WTC11 (cell line): Measurements from ENCODE around the gene LCMT2. TPM values are rescaled to one million over a fixed set of nuclear protein-coding genes. Genes with fewer than 3 reads are reported as not detected.

Experiments used
- ATAC-seq: fragments of 200-7000 bp; cut with Tn5 transposase; 2 replicates; pipeline ENCODE4 v1.10.0; 2021; ENCODE audit warnings: mild to moderate bottlenecking, moderate library complexity
- CTCF ChIA-PET: fragments of 300-600 bp; sonication (Branson Sonifier 250); formaldehyde crosslinking; loops from one replicate; lab custom pipeline; 2021; ENCODE audit warnings: antibody characterized with exemption; lab: Charles Lee
- POLR2A ChIA-PET: fragments of 350-600 bp; sonication (Branson Sonifier 250); formaldehyde crosslinking; loops from one replicate; lab custom pipeline; 2021; ENCODE audit warnings: antibody characterized with exemption; lab: Charles Lee
- DNase-seq: peaks from one replicate; pipeline ENCODE4 v3.0.0; 2021; ENCODE audit warnings: low spot score
- H3K27ac Mint-ChIP-seq: 2 replicates; pipeline ENCODE4 v1.8.0; 2021; ENCODE audit warnings: mixed read lengths
- H3K27me3 Mint-ChIP-seq: 2 replicates; pipeline ENCODE4 v1.8.0; 2021; ENCODE audit warnings: low read depth, mild to moderate bottlenecking, moderate library complexity, mixed read lengths
- H3K36me3 Mint-ChIP-seq: 2 replicates; pipeline ENCODE4 v1.8.0; 2021; ENCODE audit warnings: mixed read lengths
- H3K4me1 Mint-ChIP-seq: 2 replicates; pipeline ENCODE4 v1.8.0; 2022; ENCODE audit warnings: mixed read lengths
- H3K4me3 Mint-ChIP-seq: 2 replicates; pipeline ENCODE4 v1.8.0; 2021; ENCODE audit warnings: mild to moderate bottlenecking, moderate library complexity, mixed read lengths
- H3K9me3 Mint-ChIP-seq: 2 replicates; pipeline ENCODE4 v1.8.0; 2021; ENCODE audit warnings: mixed read lengths
- ATF1 ChIP-seq: sonication (generic); formaldehyde crosslinking; IDR thresholded peaks from 2 replicates; pipeline ENCODE4 v1.8.1; 2023; ENCODE audit warnings: mild to moderate bottlenecking, moderate library complexity, missing genetic modification reagents
- CTCF ChIP-seq: fragments of 200-600 bp; IDR thresholded peaks from 2 replicates; pipeline ENCODE4 v1.8.0; 2022; ENCODE audit warnings: antibody characterized with exemption
- ERG ChIP-seq: fragments of 250-450 bp; sonication (Bioruptor Pico); IDR thresholded peaks from 2 replicates; pipeline ENCODE4 v1.8.0; 2021; ENCODE audit warnings: mild to moderate bottlenecking
- FOXK1 ChIP-seq: sonication (generic); formaldehyde crosslinking; IDR thresholded peaks from 2 replicates; pipeline ENCODE4 v1.8.0; 2022; ENCODE audit warnings: mild to moderate bottlenecking, moderate library complexity, missing genetic modification reagents
- GTF2I ChIP-seq: fragments of 250-450 bp; sonication (Bioruptor Pico); conservative IDR thresholded peaks from 2 replicates; pipeline ENCODE4 v1.4.0; 2021; ENCODE audit warnings: mild to moderate bottlenecking
- HMGA2 ChIP-seq: fragments of 250-450 bp; sonication (Bioruptor Pico); IDR thresholded peaks from 2 replicates; pipeline ENCODE4 v1.4.0; 2021; ENCODE audit warnings: mild to moderate bottlenecking, moderate library complexity
- MLX ChIP-seq: sonication (generic); formaldehyde crosslinking; IDR thresholded peaks from 2 replicates; pipeline ENCODE4 v1.8.1; 2023; ENCODE audit warnings: mild to moderate bottlenecking, missing genetic modification reagents, moderate library complexity
- MXD4 ChIP-seq: fragments of 250-450 bp; sonication (Bioruptor Pico); IDR thresholded peaks from 2 replicates; pipeline ENCODE4 v1.8.0; 2021; ENCODE audit warnings: mild to moderate bottlenecking, moderate library complexity, borderline replicate concordance
- NFYB ChIP-seq: sonication (generic); formaldehyde crosslinking; conservative IDR thresholded peaks from 2 replicates; pipeline ENCODE4 v1.8.0; 2022; ENCODE audit warnings: low read depth, missing genetic modification reagents
- NR1H2 ChIP-seq: sonication (generic); formaldehyde crosslinking; IDR thresholded peaks from 2 replicates; pipeline ENCODE4 v1.9.0; 2021; ENCODE audit warnings: mild to moderate bottlenecking, moderate library complexity, missing genetic modification reagents
- NR2C2 ChIP-seq: sonication (generic); formaldehyde crosslinking; IDR thresholded peaks from 2 replicates; pipeline ENCODE4 v1.8.0; 2022; ENCODE audit warnings: mild to moderate bottlenecking, missing genetic modification reagents
- NR3C1 ChIP-seq: sonication (generic); formaldehyde crosslinking; conservative IDR thresholded peaks from 2 replicates; pipeline ENCODE4 v1.8.1; 2023; ENCODE audit warnings: low read depth, mild to moderate bottlenecking, missing genetic modification reagents
- PREB ChIP-seq: sonication (generic); formaldehyde crosslinking; IDR thresholded peaks from 2 replicates; pipeline ENCODE4 v1.8.1; 2022; ENCODE audit warnings: mild to moderate bottlenecking, missing genetic modification reagents, moderate library complexity, borderline replicate concordance
- TCF7 ChIP-seq: sonication (generic); formaldehyde crosslinking; IDR thresholded peaks from 2 replicates; pipeline ENCODE4 v1.8.0; 2022; ENCODE audit warnings: mild to moderate bottlenecking, low read depth, missing genetic modification reagents, moderate library complexity
- USF2 ChIP-seq: sonication (generic); formaldehyde crosslinking; IDR thresholded peaks from 2 replicates; pipeline ENCODE4 v1.8.1; 2023; ENCODE audit warnings: mild to moderate bottlenecking, missing genetic modification reagents, moderate library complexity
- ZBTB21 ChIP-seq: sonication (generic); formaldehyde crosslinking; IDR thresholded peaks from 2 replicates; pipeline ENCODE4 v1.8.1; 2023; ENCODE audit warnings: mild to moderate bottlenecking, missing genetic modification reagents, borderline replicate concordance
- ZBTB43 ChIP-seq: sonication (generic); formaldehyde crosslinking; IDR thresholded peaks from 2 replicates; pipeline ENCODE4 v1.8.1; 2023; ENCODE audit warnings: mild to moderate bottlenecking, missing genetic modification reagents
- ZNF232 ChIP-seq: sonication (generic); formaldehyde crosslinking; IDR thresholded peaks from 2 replicates; pipeline ENCODE4 v1.8.0; 2022; ENCODE audit warnings: mild to moderate bottlenecking, missing genetic modification reagents
- ZNF396 ChIP-seq: fragments of 250-450 bp; sonication (Bioruptor Pico); IDR thresholded peaks from 2 replicates; pipeline ENCODE4 v1.8.0; 2021; ENCODE audit warnings: mild to moderate bottlenecking, moderate library complexity, borderline replicate concordance
- ZNF671 ChIP-seq: fragments of 250-450 bp; sonication (Bioruptor Pico); IDR thresholded peaks from 2 replicates; pipeline ENCODE4 v1.8.0; 2021; ENCODE audit warnings: mild to moderate bottlenecking
- ZSCAN18 ChIP-seq: fragments of 250-450 bp; sonication (Bioruptor Pico); IDR thresholded peaks from 2 replicates; pipeline ENCODE4 v2.1.2; 2022; ENCODE audit warnings: mild to moderate bottlenecking, moderate library complexity
- total RNA-seq: library from RNA; stranded (reverse); gene quantifications from 3 replicates; pipeline ENCODE4 v1.2.3, GENCODE V29; 2021

Gene LCMT2
- total RNA-seq, 1 experiment from 2014 or later, result 7.6 TPM

- POLR2A ChIA-PET, result no interaction called here
- Mint-ChIP-seq H3K36me3 (no peaks in the 10 kb centered on the region), H3K27ac (no peak overlapping the region), H3K4me3 (no peak overlapping the region), H3K9me3 (no peaks in the 10 kb centered on the region), H3K4me1 (no peaks in the 10 kb centered on the region), H3K27me3 (no peaks in the 10 kb centered on the region; the same call in none of the 2 replicates)
- no peak for DNase-seq
- TF ChIP-seq PREB (CRISPR knock-in tag), result no peak
- TF ChIP-seq NR2C2 (CRISPR knock-in tag), result no peak
- no peak for TF ChIP-seq MXD4 (CRISPR knock-in tag)
- TF ChIP-seq GTF2I (CRISPR knock-in tag), result no peak
- no peak for TF ChIP-seq FOXK1 (CRISPR knock-in tag)
- no peak for TF ChIP-seq CTCF
- no peak for TF ChIP-seq ZNF396
- no peak for TF ChIP-seq ZNF671 (CRISPR knock-in tag)
- no peak for TF ChIP-seq NR3C1 (CRISPR knock-in tag)
- TF ChIP-seq MLX, result no peak
- TF ChIP-seq ZBTB21, result no peak
- no peak for TF ChIP-seq USF2 (CRISPR knock-in tag)
- TF ChIP-seq HMGA2 (CRISPR knock-in tag), result no peak
- TF ChIP-seq ATF1 (CRISPR knock-in tag), result no peak
- ATAC-seq, result no peak
- CTCF ChIA-PET, result interaction anchor here (0.6 to 1.6 kb wide), 3 partner anchors 57 to 87 kb away, joined by 3 read pairs; no protein-coding TSS in a partner anchor
These were observed 48.3 kb downstream of the LCMT2 start for GRCh38 chr15:43281926-43282602.

GRCh38 chr15:43280996-43281395, 49.4 kb downstream of the LCMT2 start:
- ChIA-PET POLR2A (no interaction called here), CTCF (interaction anchor here (1.0 to 1.7 kb wide), 5 partner anchors 13 to 77 kb away, joined by 3 to 8 read pairs (median 4); no protein-coding TSS in a partner anchor)
- TF ChIP-seq ZSCAN18 (no peak), NR1H2 (no peak)
- no peaks in the 10 kb centered on the region for H3K4me1 Mint-ChIP-seq
- no peak for DNase-seq
- no peaks in the 10 kb centered on the region for H3K9me3 Mint-ChIP-seq
- no peak for ATAC-seq
- no peak overlapping the region for H3K4me3 Mint-ChIP-seq
- H3K27me3 Mint-ChIP-seq, result no peaks in the 10 kb centered on the region; the same call in 1 of the 2 replicates
- H3K27ac Mint-ChIP-seq, result no peak overlapping the region
- no peaks in the 10 kb centered on the region for H3K36me3 Mint-ChIP-seq

- H3K27ac Mint-ChIP-seq, result no peak overlapping the region
- ChIA-PET CTCF (interaction anchor here (0.9 to 1.7 kb wide), 2 partner anchors 11 to 54 kb away, joined by 4 to 7 read pairs; no protein-coding TSS in a partner anchor), POLR2A (no interaction called here)
- no peak for ATAC-seq
- no peaks in the 10 kb centered on the region for H3K4me1 Mint-ChIP-seq
- no peak overlapping the region for H3K4me3 Mint-ChIP-seq
- DNase-seq, result no peak
- H3K9me3 Mint-ChIP-seq, result no peaks in the 10 kb centered on the region
- H3K27me3 Mint-ChIP-seq, result no peaks in the 10 kb centered on the region; the same call in 1 of the 2 replicates
- no peaks in the 10 kb centered on the region for H3K36me3 Mint-ChIP-seq
- TF ChIP-seq NR3C1 (CRISPR knock-in tag) (no peak), ZNF232 (CRISPR knock-in tag) (no peak), GTF2I (CRISPR knock-in tag) (no peak), ZBTB43 (no peak), TCF7 (no peak), NFYB (CRISPR knock-in tag) (no peak), CTCF (no peak), ERG (CRISPR knock-in tag) (no peak), NR1H2 (no peak)
These were observed 50.9 kb downstream of the LCMT2 start for GRCh38 chr15:43279496-43279895.
